GM12865 (cell line): ENCODE results near the gene ARHGEF19.

Experiments used
- DNase-seq: peaks from one replicate; pipeline ENCODE4 v3.0.0; 2010; ENCODE audit warnings: low read depth
- H3K4me3 ChIP-seq: 2 replicates; pipeline ENCODE4 v1.5.1; 2011; ENCODE audit warnings: mild to moderate bottlenecking, low read depth, low read length, control low read depth
- CTCF ChIP-seq: IDR thresholded peaks from 2 replicates; pipeline ENCODE4 v1.5.1; 2011; ENCODE audit warnings: low read length, control low read depth, low read depth, inconsistent platforms; ENCODE audit not compliant: insufficient read depth; ENCODE audit errors: missing control alignments

The ARHGEF19 gene

DNA sequence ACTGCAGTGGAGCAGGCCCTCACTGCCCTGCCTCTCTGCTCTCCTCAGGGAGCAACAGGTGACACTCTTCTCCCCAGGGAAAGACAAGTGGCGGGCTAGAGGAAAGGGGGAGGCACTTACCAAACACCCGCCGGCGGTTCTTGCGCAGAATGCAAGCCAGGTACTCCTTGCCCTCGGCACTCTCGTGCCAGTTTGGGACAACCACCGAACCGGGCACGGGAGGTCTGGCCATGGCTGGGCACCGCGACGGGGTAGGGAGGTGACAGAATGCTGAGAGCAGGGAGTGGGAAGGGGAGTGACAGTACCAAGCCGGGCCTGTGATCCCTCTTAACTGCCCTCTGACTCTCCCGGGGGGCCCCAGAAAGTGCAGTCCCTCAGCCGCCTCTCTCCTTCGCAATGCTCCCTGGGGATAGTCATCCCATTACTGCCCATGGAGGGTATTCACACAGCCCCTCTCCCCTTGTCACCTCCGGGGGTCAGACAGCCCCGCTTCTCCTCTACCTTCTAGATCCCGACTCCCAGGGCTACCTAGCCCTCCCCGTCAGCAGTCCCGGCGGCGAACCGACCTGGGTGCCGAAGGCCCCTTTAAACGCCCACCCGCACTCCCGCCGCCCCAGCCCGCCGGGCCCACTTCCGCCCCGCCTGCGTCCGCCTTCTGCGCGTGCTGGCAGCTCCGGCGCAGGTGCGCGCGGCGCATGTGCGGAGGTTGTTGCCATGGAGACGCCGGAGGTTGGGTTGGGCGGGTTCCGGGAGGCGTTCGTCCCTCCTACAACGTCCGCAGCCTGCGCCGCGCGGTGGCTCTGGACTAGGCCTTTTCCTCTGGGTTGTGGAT lies 24.3 kb upstream of the ARHGEF19 start, which contains the start of gene CPLANE2:
Gene CPLANE2, minus strand, starts transcription at position 673 of the 832 bp plus-strand sequence. Its CDS starts 441 bp downstream, at position 232.
- peak; percentile 96 for DNase-seq
- TF ChIP-seq CTCF: no peak
- H3K4me3 ChIP-seq: peak within 1 kb of the TSS; percentile 91

DNA sequence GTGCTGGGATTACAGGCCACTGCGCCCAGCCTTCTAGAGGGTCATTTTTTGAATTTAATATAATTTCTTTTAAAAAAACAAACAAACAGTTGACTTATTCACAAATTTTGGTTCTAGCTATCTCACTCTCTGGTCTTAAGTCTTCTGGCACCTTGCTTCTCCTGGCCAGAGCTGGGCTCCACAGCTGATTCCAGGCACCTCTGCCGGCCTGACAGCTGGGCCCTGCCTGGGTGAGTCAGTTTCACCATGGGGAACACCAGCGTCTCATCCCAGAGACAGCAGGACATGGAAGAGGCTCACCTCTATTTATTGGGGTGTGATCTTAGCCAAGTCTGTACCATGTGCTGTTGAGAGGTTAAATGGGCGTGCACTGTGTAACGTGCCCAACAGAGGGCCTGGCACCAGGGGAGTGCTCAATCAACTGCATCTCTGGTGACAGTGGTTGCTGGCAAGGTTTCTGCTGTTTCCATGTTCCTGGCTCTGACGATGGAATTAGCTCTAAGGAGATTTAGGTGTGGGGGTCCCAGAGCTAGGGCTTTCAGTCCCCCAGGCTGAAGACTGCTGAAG lies 23.6 kb upstream of the ARHGEF19 start:
- peak; percentile 42 for TF ChIP-seq CTCF
- peak; percentile 69 for DNase-seq
- peak overlapping the region; percentile 91 for H3K4me3 ChIP-seq

DNA sequence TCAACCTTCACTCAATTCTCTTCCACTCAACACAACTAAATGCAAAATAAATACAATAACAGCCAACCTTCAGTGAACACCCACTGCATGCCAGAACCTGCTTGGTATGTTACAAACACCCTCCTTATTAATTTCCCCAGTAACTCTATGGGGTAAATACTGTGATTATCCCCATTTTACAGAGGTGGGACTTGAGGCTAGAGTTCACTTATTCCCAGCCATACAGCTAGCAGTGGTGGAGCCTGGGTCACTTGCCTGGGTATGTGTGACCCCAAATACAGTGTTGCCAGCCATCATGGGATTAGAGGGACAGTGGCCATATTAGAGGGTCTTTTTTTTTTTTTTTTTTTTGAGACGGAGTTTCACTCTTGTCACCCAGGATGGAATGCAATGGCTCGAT lies 22.9 kb upstream of the ARHGEF19 start:
- DNase-seq: no peak
- no peak for TF ChIP-seq CTCF
- no peak overlapping the region for H3K4me3 ChIP-seq

DNA sequence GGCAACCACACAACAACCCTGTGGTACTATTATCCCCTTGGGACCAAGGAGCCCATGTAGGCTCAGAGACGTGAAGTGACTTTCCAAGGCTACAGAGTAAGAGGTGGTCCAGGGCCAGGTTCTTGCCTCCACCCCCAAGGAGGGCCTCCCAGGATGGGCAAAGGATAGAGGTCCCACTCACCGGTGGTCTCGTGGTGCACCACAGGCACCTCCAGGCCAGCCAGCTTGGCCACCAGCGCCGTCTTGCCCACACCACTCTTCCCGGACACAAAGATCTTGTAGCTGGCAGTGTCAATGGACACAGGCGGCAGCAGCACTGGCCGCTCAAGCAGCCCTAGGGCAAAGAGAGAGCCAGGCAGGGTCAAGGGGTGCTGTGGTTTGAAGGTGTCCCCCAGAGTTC lies 21.0 kb upstream of the ARHGEF19 start:
- no peak for DNase-seq
- no peak overlapping the region for H3K4me3 ChIP-seq
- no peak for TF ChIP-seq CTCF

DNA sequence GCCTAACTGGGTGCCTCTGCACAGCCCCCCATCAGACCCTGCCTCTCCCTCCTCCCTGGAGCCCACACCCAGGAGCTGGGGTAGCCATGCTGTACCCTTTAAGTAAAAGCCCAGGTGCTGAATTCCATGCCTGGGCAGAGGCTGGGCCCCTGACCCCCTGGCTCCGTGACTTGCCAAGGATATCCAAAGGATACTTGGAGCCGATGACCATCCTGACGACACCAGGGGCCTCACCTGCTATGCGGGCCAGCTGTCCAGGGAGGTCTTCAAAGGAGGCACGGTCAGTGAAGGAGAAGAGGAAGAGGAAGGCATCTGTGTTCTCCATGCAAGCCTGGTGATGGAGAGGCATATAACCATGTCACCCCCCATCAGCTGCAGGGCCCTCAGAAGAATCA lies 19.9 kb upstream of the ARHGEF19 start:
- no peak overlapping the region for H3K4me3 ChIP-seq
- no peak for TF ChIP-seq CTCF
- DNase-seq: no peak

DNA sequence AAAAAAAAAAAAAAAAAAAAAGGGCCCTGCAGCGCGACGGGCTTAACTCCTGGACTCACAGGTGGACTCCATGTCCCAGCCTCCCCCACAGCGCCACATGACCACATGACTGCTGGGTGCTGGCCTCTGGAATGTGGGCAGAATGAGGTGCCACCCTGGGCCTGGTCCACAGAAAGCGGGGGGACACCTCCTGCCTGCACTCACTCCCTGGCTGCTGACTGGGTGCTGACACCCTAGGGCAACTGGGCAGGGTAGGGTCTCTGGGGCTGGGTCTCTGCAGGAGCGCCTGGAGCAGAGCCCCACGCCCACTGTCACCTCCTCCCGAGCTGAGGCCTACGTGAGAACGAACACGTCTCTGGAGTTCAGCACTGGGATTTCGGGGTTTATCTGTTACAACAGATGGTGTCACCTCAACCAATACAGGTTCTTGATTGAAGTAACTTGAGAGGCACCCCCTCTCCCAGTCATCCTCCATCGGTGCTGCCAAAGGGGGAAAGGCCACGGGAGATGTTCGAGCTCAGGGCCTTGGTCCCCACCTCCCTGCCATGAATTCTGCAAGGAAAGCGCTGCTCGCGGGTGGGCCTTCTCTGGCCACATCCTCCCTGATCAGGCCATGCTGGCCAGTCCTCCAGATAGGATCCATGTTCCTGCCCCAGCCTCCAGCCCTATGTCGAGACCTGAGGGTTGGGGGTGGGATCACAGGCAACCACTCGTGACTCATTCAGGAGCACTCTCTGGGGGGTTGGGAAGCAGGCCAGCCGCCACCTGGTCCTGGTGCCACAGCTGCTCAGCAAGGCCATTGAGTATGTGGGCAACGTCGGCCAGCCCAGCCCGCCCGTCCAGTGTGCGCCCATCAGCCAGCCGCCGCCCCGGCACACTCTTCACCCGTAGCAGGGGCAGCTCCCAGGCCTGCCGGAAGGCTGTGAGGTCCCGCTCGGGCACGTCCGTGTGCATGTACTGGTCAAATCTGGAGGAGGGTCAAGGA lies 19.2 kb upstream of the ARHGEF19 start:
- DNase-seq: no peak
- TF ChIP-seq CTCF: no peak

More for the DNA sequence above, 19.2 kb upstream of the ARHGEF19 start:
- H3K4me3 ChIP-seq: no peak overlapping the region
